ENCODE measurements around the gene TRAPPC1. TPM values are rescaled to one million over a fixed set of nuclear protein-coding genes. Genes with fewer than 3 reads are reported as not detected.

The TRAPPC1 gene, protein sequence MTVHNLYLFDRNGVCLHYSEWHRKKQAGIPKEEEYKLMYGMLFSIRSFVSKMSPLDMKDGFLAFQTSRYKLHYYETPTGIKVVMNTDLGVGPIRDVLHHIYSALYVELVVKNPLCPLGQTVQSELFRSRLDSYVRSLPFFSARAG
- 10 to 100 TPM; 43.7 to 57.1 (median 48.3) TPM for total RNA-seq
- long read RNA-seq, partial matches to known transcripts = 0 of 6 reads
- long read RNA-seq, other reads (novel, unspliced or antisense) = 0 of 6 reads

- peak; percentile 99 to 100 (median 100) for DNase-seq
- H3K27ac ChIP-seq = peak within 1 kb of the TSS; percentile 54 to 80 (median 75)
- H3K4me3 ChIP-seq = peak within 1 kb of the TSS; percentile 63 to 90 (median 82)
- H3K27me3 ChIP-seq = no peaks in the 10 kb centered on the region
- under 1% methylated on average over 44 of the region's 55 CpGs for WGBS (ENCODE audit: insufficient coverage, low coverage, low lambda C conversion rate, missing lambda C conversion rate)
- H3K36me3 ChIP-seq = peaks cover 0 to 6% (median 0%) of the 10 kb centered on the region in 4 donors
- peak; percentile 99 to 100 (median 99) for ATAC-seq
- peaks cover 0 to 5% (median 0%) of the 10 kb centered on the region in 4 donors for H3K4me1 ChIP-seq
- TF ChIP-seq POLR2A (IDR thresholded peaks at IDR 0.05) = peak; percentile 44
- TF ChIP-seq, protein P1, sequence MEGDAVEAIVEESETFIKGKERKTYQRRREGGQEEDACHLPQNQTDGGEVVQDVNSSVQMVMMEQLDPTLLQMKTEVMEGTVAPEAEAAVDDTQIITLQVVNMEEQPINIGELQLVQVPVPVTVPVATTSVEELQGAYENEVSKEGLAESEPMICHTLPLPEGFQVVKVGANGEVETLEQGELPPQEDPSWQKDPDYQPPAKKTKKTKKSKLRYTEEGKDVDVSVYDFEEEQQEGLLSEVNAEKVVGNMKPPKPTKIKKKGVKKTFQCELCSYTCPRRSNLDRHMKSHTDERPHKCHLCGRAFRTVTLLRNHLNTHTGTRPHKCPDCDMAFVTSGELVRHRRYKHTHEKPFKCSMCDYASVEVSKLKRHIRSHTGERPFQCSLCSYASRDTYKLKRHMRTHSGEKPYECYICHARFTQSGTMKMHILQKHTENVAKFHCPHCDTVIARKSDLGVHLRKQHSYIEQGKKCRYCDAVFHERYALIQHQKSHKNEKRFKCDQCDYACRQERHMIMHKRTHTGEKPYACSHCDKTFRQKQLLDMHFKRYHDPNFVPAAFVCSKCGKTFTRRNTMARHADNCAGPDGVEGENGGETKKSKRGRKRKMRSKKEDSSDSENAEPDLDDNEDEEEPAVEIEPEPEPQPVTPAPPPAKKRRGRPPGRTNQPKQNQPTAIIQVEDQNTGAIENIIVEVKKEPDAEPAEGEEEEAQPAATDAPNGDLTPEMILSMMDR (IDR thresholded peaks at IDR 0.05) = no peak
- intact Hi-C loops (cut with DNase I) = no loop called here
- no peaks in the 10 kb centered on the region for H3K9me3 ChIP-seq
Measured at GRCh38 chr17:7931709-7932482, at the start of gene TRAPPC1, which contains the start of gene CNTROB. TRAPPC1 (minus strand) TSS chr17:7931946; CDS start chr17:7931829, 117 bp downstream. CNTROB (plus strand) TSS chr17:7932206; CDS start chr17:7933080, 874 bp downstream.

DNA sequence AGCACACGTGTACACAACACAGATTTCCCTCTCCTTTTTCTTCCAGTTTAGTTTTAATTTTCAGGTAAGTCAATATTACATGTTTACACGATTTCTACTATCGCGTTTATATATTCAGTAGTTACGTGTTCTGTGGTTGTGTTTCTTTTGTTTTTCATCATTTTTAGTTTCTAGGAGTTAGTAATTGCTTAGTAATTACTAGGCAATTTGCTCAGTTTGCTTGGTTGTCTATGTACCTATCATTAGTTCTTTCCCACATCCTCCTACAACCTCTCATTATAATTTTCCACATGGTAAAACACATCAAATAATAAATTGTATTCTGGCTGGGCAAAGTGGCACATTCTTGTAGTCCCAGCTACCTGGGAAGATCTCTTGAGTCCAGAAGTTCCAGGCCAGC, 46.1 kb upstream of the TRAPPC1 start:
- H3K4me1 ChIP-seq = no peaks in the 10 kb centered on the region
- TF ChIP-seq POLR2A (IDR thresholded peaks at IDR 0.05) = no peak
- TF ChIP-seq, protein P1 (IDR thresholded peaks at IDR 0.05) = no peak
- H3K9me3 ChIP-seq = no peaks in the 10 kb centered on the region
- no peak overlapping the region for H3K4me3 ChIP-seq
- H3K27me3 ChIP-seq = no peaks in the 10 kb centered on the region
- no peaks in the 10 kb centered on the region for H3K36me3 ChIP-seq
- DNase-seq = no peak
- WGBS (ENCODE audit: insufficient coverage, low coverage, low lambda C conversion rate, missing lambda C conversion rate) = 76% methylated on average over 5 of the region's 5 CpGs
- no peak overlapping the region for H3K27ac ChIP-seq
- intact Hi-C loops (cut with DNase I) = no loop called here
- ATAC-seq = no peak

- H3K4me3 ChIP-seq = no peak overlapping the region
- no peak for TF ChIP-seq POLR2A (IDR thresholded peaks at IDR 0.05)
- TF ChIP-seq, protein P1 (IDR thresholded peaks at IDR 0.05) = no peak
- no peaks in the 10 kb centered on the region for H3K4me1 ChIP-seq
- H3K27me3 ChIP-seq = no peaks in the 10 kb centered on the region
- WGBS (ENCODE audit: insufficient coverage, low coverage, low lambda C conversion rate, missing lambda C conversion rate) = 72% methylated on average over 3 of the region's 4 CpGs
- H3K36me3 ChIP-seq = no peaks in the 10 kb centered on the region
- no peak for ATAC-seq
- peak in 1 of 3 donors; percentile 31 for DNase-seq
- H3K27ac ChIP-seq = no peak overlapping the region
- H3K9me3 ChIP-seq = no peaks in the 10 kb centered on the region
- intact Hi-C loops (cut with DNase I) = no loop called here
Measured at GRCh38 chr17:7977039-7977438, 45.3 kb upstream of the TRAPPC1 start.

GRCh38 chr17:7974638-7975131, 42.9 kb upstream of the TRAPPC1 start:
- H3K36me3 ChIP-seq = no peaks in the 10 kb centered on the region
- no peak for DNase-seq
- no peak overlapping the region for H3K4me3 ChIP-seq
- intact Hi-C loops (cut with DNase I) = no loop called here
- H3K4me1 ChIP-seq = no peaks in the 10 kb centered on the region
- H3K27ac ChIP-seq = no peak overlapping the region
- TF ChIP-seq, protein P1 (IDR thresholded peaks at IDR 0.05) = no peak
- no peak for TF ChIP-seq POLR2A (IDR thresholded peaks at IDR 0.05)
- no peak for ATAC-seq
- no peaks in the 10 kb centered on the region for H3K9me3 ChIP-seq
- H3K27me3 ChIP-seq = no peaks in the 10 kb centered on the region

All from right lobe of liver (tissue), 6 donors.